ENCODE measurements around the gene GALNT9. TPM values are rescaled to one million over a fixed set of nuclear protein-coding genes. Genes with fewer than 3 reads are reported as not detected.

Gene GALNT9
- total and polyA plus RNA-seq, 3 experiments from 2014 or later = 0.18 TPM; not detected in 2

DNA sequence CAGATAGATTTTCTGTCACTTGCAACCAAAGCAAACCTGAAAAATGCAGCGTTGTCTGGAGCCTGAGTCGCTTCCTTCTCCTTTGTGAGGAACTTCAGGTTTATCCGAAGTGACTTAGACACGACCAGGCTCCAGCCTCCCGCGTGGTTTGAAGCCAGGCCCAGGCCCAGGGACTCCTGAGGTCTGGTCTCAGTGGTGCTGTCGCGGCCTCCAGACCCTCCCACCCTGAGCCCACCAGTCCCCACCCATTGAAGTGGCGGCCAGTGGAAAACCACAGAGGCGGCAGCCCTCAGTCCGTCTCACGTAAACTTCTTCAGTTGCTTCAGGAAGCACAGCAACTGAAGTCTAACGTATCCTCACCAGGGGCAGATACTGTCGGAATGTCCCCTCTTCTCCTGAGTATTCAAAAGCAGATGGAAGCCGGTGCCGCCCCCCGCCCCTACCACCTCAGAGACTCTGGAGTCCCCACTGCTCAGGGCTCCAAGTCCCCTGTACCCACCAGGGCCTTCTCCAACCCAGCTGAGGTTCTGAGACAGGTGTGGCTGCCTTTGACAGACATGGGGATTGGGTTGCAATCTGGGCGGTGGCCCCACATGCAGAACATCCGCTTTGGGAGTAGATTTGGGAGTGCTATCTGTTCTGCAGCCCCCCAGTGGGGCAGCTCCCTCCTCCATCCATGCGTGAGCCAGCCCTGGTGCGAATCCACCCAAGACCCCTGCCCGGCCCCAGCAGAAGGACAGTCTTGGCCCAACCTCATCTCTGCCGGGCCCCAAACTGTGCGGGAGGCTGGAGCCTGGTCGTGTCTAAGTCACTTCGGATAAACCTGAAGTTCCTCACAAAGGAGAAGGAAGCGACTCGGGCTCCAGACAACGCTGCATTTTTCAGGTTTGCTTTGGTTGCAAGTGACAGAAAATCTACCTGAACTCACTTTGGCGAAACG lies 26.6 kb upstream of the GALNT9 start:
- ChIA-PET CTCF (no interaction called here), POLR2A (no interaction called here)
- H3K27me3 ChIP-seq (ENCODE audit: insufficient read depth, low read length, poor library complexity, severe bottlenecking) = no peaks in the 10 kb centered on the region
- Mint-ChIP-seq H3K4me1 (no peaks in the 10 kb centered on the region), H3K9me3 (no peaks in the 10 kb centered on the region), H3K27me3 (peaks cover 0 to 12% of the 10 kb centered on the region in 2 donors), H3K4me3 (no peak overlapping the region), H3K36me3 (no peaks in the 10 kb centered on the region), H3K27ac (no peak overlapping the region)
- H3K36me3 ChIP-seq (ENCODE audit: insufficient read depth, low read length) = no peaks in the 10 kb centered on the region
- no peak overlapping the region for H3K27ac ChIP-seq (ENCODE audit: low read depth, low read length)
- peak in 1 of 5 donors; percentile 44 for DNase-seq
- H3K4me1 ChIP-seq (ENCODE audit: insufficient read depth, low read length) = no peaks in the 10 kb centered on the region
- H3K9me3 ChIP-seq (ENCODE audit: low read length) = no peaks in the 10 kb centered on the region
- H3K4me3 ChIP-seq (ENCODE audit: low read length) = no peak overlapping the region

- no peaks in the 10 kb centered on the region for H3K9me3 ChIP-seq (ENCODE audit: low read length)
- Mint-ChIP-seq H3K4me3 (no peak overlapping the region), H3K27ac (no peak overlapping the region), H3K9me3 (no peaks in the 10 kb centered on the region), H3K27me3 (peaks cover 2 to 12% of the 10 kb centered on the region in 2 donors), H3K36me3 (no peaks in the 10 kb centered on the region), H3K4me1 (no peaks in the 10 kb centered on the region)
- ChIA-PET POLR2A (no interaction called here), CTCF (no interaction called here)
- H3K27ac ChIP-seq (ENCODE audit: low read depth, low read length) = no peak overlapping the region
- peak in 1 of 5 donors; percentile 42 for DNase-seq
- no peaks in the 10 kb centered on the region for H3K27me3 ChIP-seq (ENCODE audit: insufficient read depth, low read length, poor library complexity, severe bottlenecking)
- H3K4me3 ChIP-seq (ENCODE audit: low read length) = no peak overlapping the region
- H3K36me3 ChIP-seq (ENCODE audit: insufficient read depth, low read length) = no peaks in the 10 kb centered on the region
- no peaks in the 10 kb centered on the region for H3K4me1 ChIP-seq (ENCODE audit: insufficient read depth, low read length)
Measured at GRCh38 chr12:132354982-132355680, 25.7 kb upstream of the GALNT9 start.

- POLR2A ChIA-PET = no interaction called here
- CTCF ChIA-PET = no interaction called here
- Mint-ChIP-seq H3K9me3 (no peaks in the 10 kb centered on the region), H3K4me3 (no peak overlapping the region), H3K27me3 (peaks cover 2 to 12% of the 10 kb centered on the region in 2 donors), H3K27ac (no peak overlapping the region), H3K4me1 (no peaks in the 10 kb centered on the region), H3K36me3 (no peaks in the 10 kb centered on the region)
- no peaks in the 10 kb centered on the region for H3K27me3 ChIP-seq (ENCODE audit: insufficient read depth, low read length, poor library complexity, severe bottlenecking)
- DNase-seq = peak in 1 of 5 donors; percentile 30
- no peaks in the 10 kb centered on the region for H3K36me3 ChIP-seq (ENCODE audit: insufficient read depth, low read length)
- H3K4me1 ChIP-seq (ENCODE audit: insufficient read depth, low read length) = no peaks in the 10 kb centered on the region
- no peaks in the 10 kb centered on the region for H3K9me3 ChIP-seq (ENCODE audit: low read length)
- H3K4me3 ChIP-seq (ENCODE audit: low read length) = no peak overlapping the region
- H3K27ac ChIP-seq (ENCODE audit: low read depth, low read length) = no peak overlapping the region
Measured at GRCh38 chr12:132354211-132354981, 25.0 kb upstream of the GALNT9 start.

- Histone ChIP-seq H3K36me3 (ENCODE audit: insufficient read depth, low read length) (no peaks in the 10 kb centered on the region), H3K9me3 (ENCODE audit: low read length) (no peaks in the 10 kb centered on the region), H3K4me1 (ENCODE audit: insufficient read depth, low read length) (no peaks in the 10 kb centered on the region), H3K27ac (ENCODE audit: low read depth, low read length) (no peak overlapping the region), H3K4me3 (ENCODE audit: low read length) (no peak overlapping the region), H3K27me3 (ENCODE audit: insufficient read depth, low read length, poor library complexity, severe bottlenecking) (no peaks in the 10 kb centered on the region)
- no peaks in the 10 kb centered on the region for H3K9me3 Mint-ChIP-seq
- no peaks in the 10 kb centered on the region for H3K4me1 Mint-ChIP-seq
- ChIA-PET CTCF (no interaction called here), POLR2A (no interaction called here)
- H3K27ac Mint-ChIP-seq = no peak overlapping the region
- H3K27me3 Mint-ChIP-seq = peaks cover 2 to 12% of the 10 kb centered on the region in 2 donors
- DNase-seq = peak in 1 of 5 donors; percentile 39
- no peaks in the 10 kb centered on the region for H3K36me3 Mint-ChIP-seq
- no peak overlapping the region for H3K4me3 Mint-ChIP-seq
Measured at GRCh38 chr12:132353811-132354210, 24.4 kb upstream of the GALNT9 start.

- Histone ChIP-seq H3K4me1 (ENCODE audit: insufficient read depth, low read length) (no peaks in the 10 kb centered on the region), H3K9me3 (ENCODE audit: low read length) (no peaks in the 10 kb centered on the region), H3K4me3 (ENCODE audit: low read length) (no peak overlapping the region), H3K36me3 (ENCODE audit: insufficient read depth, low read length) (no peaks in the 10 kb centered on the region), H3K27me3 (ENCODE audit: insufficient read depth, low read length, poor library complexity, severe bottlenecking) (no peaks in the 10 kb centered on the region), H3K27ac (ENCODE audit: low read depth, low read length) (no peak overlapping the region)
- no peak for DNase-seq
- Mint-ChIP-seq H3K27ac (no peak overlapping the region), H3K36me3 (no peaks in the 10 kb centered on the region), H3K9me3 (no peaks in the 10 kb centered on the region), H3K4me1 (no peaks in the 10 kb centered on the region), H3K4me3 (no peak overlapping the region), H3K27me3 (peaks cover 4 to 16% of the 10 kb centered on the region in 2 donors)
- ChIA-PET CTCF (no interaction called here), POLR2A (no interaction called here)
Measured at GRCh38 chr12:132352896-132353800, 23.8 kb upstream of the GALNT9 start.

DNA sequence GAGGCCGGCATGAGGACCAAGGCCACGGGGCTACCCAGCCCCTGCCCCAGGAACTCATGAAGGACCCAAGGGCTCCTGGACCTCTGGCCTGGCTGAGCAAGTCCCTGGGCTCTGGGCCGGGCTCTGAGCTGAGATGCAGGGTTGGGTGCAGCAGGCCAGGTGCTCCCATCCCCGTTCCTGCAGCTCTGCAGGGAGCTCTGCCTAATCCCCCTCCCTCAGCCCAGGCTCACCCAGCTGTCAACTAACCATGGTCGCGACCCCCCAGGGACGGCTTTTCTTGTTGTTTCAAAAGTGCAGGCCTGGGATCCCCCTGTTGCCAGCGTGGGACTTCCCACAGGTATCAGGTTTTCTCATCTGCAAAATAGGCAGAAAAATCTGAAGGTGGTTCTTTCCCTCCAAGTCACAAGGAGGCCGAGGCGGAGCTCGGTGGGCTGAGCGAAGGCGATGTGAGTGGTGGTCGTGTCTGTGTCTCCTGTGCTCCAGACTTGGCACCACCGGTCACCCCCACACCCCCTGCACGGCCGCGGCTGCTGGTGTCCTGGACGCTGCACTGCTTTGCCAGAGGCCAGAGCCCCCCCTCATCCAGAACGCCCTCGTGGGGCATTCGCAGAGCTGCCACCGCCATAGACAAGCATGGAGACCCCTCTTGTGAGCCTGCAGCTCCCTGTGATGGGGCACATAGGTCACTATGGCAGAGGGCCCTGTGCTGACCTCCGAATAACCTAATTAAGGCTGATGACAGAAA lies 22.5 kb upstream of the GALNT9 start:
- Mint-ChIP-seq H3K27ac (peak overlapping the region in 1 of 8 donors; percentile 75), H3K36me3 (no peaks in the 10 kb centered on the region), H3K4me3 (no peak overlapping the region), H3K9me3 (no peaks in the 10 kb centered on the region), H3K4me1 (no peaks in the 10 kb centered on the region), H3K27me3 (peaks cover 5 to 16% of the 10 kb centered on the region in 2 donors)
- no peak for DNase-seq
- Histone ChIP-seq H3K27ac (ENCODE audit: low read depth, low read length) (no peak overlapping the region), H3K4me3 (ENCODE audit: low read length) (no peak overlapping the region), H3K4me1 (ENCODE audit: insufficient read depth, low read length) (no peaks in the 10 kb centered on the region), H3K36me3 (ENCODE audit: insufficient read depth, low read length) (no peaks in the 10 kb centered on the region), H3K9me3 (ENCODE audit: low read length) (no peaks in the 10 kb centered on the region), H3K27me3 (ENCODE audit: insufficient read depth, low read length, poor library complexity, severe bottlenecking) (no peaks in the 10 kb centered on the region)
- CTCF ChIA-PET = interaction anchor here (1.2 kb wide), 1 partner anchor 18 kb away, joined by 3 read pairs; no protein-coding TSS in a partner anchor
- POLR2A ChIA-PET = no interaction called here

DNA sequence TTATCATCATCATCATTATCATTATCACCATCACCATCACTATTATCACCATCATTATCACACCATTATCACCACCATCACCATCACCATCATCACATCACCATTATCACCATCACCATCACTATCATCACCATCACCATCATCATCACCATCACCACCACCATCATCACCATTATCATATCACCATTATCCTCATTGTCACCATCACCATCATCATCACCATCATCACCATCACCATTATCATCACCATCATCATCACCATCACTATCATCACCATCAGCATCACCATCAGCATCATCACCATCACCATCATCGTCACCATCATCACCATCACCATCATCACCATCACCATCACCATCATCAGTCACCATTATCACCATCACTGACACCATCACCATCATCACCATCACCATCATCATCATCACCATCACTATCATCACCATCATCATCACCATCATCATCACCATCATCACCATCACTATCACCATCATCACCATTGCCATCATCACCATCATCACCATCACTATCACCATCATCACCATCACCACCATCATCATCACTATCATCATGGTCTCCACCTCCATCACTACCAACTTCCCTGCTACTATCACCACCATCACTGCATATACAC lies 20.2 kb upstream of the GALNT9 start:
- Mint-ChIP-seq H3K4me1 (no peaks in the 10 kb centered on the region), H3K9me3 (no peaks in the 10 kb centered on the region), H3K27ac (no peak overlapping the region), H3K4me3 (no peak overlapping the region), H3K36me3 (no peaks in the 10 kb centered on the region), H3K27me3 (peaks cover 7 to 22% of the 10 kb centered on the region in 2 donors)
- POLR2A ChIA-PET = no interaction called here
- no peaks in the 10 kb centered on the region for H3K27me3 ChIP-seq (ENCODE audit: insufficient read depth, low read length, poor library complexity, severe bottlenecking)
- H3K4me1 ChIP-seq (ENCODE audit: insufficient read depth, low read length) = no peaks in the 10 kb centered on the region
- CTCF ChIA-PET = no interaction called here
- H3K9me3 ChIP-seq (ENCODE audit: low read length) = no peaks in the 10 kb centered on the region
- H3K36me3 ChIP-seq (ENCODE audit: insufficient read depth, low read length) = no peaks in the 10 kb centered on the region
- DNase-seq = no peak
- no peak overlapping the region for H3K27ac ChIP-seq (ENCODE audit: low read depth, low read length)
- no peak overlapping the region for H3K4me3 ChIP-seq (ENCODE audit: low read length)
